ENCODE measurements around the gene TMEM259.

TMEM259 gene

GRCh38 chr19:964116-964520 is 56.8 kb downstream of the TMEM259 start:
- no peak for FAIRE-seq
- no peak for DNase-seq (ENCODE audit: low spot score)

DNA sequence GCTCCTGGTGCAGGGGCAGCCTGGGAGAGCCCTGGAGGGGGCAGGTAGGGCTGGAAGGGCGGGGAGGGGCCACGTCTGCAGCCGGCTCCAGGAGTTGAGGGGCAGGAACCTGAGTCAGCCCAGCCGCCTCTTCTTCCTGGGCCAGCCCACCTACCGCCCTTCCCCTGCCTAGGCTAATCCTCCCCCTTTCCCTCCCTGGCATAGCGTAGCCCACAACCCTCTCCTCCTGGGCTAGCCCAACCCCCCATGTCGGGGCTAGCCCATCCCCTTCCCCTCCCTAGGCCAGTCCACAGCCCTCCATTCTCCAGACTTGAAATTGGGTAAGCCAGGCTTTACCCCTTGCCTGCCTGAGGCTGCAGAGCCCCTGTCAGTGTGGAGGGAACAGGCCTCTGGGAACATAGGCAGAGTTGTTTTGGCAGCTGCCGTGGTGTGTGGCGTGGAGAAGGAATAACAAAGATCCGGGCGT is 57.4 kb downstream of the TMEM259 start:
- DNase-seq (ENCODE audit: low spot score) (no peak), FAIRE-seq (no peak)

- FAIRE-seq = no peak
- DNase-seq (ENCODE audit: low spot score) = no peak
These were observed 58.1 kb downstream of the TMEM259 start for GRCh38 chr19:962683-963400.

DNA sequence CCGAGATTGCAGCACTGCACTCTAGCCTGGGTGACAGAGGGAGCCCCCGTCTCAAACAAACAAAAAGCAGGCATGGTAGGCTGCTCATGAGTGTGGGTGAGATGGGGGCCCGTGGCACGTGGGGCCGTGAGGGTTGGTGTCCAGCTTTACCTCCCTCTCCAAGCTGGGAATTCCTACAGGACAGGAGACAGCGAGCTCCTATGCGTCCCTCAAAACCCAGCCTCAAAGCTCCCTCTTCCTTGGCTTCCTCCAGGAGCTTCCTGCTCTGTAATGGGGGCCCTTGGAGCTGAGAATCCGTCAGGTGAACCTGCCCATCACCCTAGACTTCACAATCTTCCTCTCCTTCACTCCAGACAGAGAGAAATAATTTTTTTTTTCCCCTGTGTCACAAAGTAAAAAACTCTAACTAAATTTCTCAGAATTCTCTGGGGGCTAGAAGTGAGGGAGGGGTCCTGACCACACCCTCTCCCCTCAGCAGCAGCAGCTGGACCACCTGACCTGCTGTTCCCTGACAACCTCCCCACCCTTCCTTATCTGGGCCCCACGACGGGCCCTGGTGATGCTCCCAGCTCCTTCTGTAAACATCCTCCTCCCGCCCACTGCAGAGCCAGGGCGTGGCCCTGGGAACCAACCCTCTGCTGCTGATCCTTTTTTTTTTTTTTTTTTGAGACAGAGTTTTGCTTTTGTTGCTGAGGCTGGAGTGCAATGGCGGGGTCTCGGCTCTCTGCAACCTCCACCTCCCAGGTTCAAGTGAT is 58.9 kb downstream of the TMEM259 start:
- FAIRE-seq = no peak
- DNase-seq (ENCODE audit: low spot score) = no peak

DNA sequence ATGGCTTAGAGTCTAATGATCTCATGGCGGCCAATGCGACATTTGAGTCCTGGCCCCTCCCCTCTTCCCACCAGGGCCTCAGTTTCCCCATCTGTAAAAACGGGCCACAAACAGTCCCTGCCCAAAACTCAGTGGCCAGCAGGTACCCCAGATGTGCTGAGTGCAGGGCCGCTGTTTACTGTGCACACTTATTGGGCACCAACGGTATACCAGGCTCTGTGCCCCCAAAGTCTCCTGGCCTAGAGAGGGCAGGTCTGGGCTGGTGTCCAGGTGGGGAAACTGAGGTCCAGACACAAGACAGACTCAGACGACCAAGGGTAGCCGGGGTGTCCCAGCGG is 60.4 kb downstream of the TMEM259 start:
- no peak for DNase-seq (ENCODE audit: low spot score)
- no peak for FAIRE-seq

DNA sequence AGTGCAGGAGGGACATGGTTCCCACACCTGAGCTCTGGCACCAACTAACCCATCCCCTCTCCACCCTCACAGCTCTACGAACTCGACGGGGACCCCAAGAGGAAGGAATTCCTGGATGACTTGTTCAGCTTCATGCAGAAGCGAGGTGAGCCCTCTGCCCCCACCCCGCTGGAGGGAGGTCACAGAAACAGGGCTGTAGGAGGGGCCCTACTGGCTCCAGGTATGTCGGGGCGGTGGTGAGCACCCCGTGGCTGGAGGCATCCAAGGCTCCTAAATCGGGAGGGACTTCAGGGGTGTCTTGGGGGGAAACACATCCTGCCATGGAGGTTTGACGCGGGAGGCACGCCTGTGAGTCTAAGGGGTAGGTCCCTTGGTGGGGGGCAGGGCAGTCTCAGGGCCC is 60.9 kb downstream of the TMEM259 start:
- FAIRE-seq = no peak
- DNase-seq (ENCODE audit: low spot score) = no peak
